ENCODE results near the gene PPP1CC. TPM values are rescaled to one million over a fixed set of nuclear protein-coding genes. Genes with fewer than 3 reads are reported as not detected.

Gene PPP1CC
- total RNA-seq, 2 experiments from 2014 or later: 230 to 236 TPM

DNA sequence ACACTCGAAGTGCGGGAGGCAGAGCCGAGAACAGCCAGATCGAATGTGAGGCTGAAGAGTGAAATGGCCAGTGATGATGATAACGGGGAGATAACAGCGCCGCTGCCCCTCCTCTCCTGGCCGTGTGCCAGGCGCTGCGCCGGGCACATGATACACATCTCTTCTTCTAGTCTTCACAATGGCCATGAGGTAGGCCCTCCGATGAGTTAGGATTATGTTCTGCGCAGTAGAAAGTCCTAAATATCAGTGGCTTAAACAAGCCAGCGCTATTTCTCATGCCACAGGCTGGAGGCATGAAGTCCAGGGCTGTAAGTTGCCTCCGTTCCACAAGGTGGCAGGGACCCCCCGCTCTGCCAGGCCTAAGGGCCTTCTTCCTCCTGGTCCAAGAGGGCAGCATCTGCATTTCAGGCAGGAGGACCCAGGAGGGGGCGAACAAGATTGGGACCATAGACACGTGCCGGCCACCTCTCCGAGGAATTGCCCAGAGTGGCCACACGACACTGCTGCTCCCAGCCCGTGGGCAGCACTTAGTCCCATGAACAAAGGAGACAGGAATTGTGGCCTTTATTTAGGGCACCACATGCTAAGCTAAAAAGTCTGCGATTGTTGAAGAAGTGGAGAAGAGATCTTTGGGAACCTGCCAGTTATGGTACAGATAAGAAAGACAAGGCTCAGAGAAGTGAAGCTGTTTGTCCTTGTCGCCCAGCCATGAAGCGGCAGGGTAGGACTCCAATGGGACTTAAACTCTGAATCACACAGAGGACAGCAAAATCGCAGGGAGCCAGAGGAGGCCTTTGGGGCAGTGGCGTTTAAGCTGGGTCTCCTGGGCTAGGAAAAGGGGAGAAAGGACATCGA lies 42.9 kb downstream of the PPP1CC start:
- POLR2A ChIA-PET: no interaction called here
- CTCF ChIA-PET: interaction anchor here (0.6 kb wide), 1 partner anchor 93 kb away, joined by 4 read pairs; no protein-coding TSS in a partner anchor

DNA sequence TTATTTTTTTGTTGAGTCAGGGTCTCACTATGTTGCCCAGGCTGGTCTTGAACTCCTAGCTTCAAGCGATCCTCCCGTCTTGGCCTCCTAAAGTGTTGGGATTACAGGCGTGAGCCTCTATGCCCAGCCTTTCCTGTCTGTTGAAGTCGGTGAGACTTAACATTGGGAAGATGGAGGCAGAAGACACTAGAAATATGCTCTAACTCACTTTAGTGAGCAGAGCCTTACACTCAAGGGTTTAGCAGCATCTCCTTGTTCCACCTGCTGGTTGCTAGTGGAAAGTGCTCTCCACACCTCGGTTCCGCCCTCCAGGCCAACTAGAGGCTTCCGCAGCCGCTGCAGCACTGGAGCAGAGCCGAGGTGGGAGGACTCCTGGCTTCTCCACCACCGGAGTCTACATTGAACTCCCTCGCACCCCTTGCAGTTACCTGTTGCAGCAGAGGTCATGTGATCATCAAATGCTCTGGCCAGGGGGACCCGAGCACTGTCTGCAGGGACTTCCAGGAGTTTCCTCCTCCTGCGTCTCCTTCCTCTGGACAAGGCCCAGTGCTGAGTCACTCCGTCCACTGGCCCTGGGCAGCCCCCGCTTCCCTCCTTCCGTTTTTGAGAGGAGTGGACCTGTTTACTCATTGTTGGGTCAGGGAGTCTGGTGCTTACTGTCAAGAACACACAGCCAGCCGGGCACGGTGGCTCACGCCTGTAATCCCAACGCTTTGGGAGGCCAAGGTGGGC lies 44.4 kb downstream of the PPP1CC start:
- ChIA-PET POLR2A (no interaction called here), CTCF (interaction anchor here (0.5 to 1.6 kb wide), 4 partner anchors 77 to 95 kb away, joined by 3 to 4 read pairs (median 4); no protein-coding TSS in a partner anchor)

DNA sequence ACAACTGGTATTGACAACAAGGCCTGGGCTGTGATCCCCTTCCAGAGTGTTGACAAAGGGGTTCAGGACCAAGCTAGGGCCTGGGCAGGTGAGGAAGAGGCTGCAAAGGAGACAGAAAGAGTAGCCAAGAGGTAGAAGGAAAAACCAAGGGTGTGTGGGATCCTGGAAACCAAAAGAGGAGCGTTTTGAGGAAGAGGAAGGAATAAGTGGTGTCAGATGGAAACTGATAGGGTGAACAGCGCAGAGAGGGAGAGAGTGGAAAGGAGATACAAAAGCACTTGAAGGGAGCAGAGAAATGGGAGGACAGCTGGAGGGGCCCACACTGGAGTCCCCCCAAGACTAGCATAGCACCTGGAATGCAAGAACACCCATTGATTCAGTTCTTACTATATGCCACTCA lies 45.5 kb downstream of the PPP1CC start:
- CTCF ChIA-PET: interaction anchor here (0.6 to 1.6 kb wide), 3 partner anchors 76 to 223 kb away, joined by 3 to 4 read pairs (median 4); no protein-coding TSS in a partner anchor
- POLR2A ChIA-PET: interaction anchor here (0.6 to 0.7 kb wide), 2 partner anchors 88 to 92 kb away, joined by 6 to 8 read pairs; no protein-coding TSS in a partner anchor

DNA sequence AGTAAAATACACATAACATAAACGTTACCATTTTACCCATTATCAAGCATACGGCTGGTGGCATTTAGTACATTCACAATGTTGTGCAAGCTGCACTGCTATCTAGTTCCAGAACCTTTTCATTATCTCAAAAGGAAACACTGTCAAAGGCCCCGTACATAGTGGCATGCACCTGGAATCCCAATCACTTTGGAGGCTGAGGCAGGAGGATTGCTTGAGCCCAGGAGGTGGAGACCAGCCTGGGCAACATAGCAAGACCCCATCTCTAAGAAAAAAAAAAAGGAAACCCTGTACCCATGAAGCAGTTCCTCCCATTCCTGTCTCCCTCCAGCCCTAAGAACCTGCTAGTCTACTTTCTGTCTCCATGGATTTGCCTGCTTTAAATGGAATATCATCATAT lies 46.4 kb downstream of the PPP1CC start:
- ChIA-PET POLR2A (no interaction called here), CTCF (no interaction called here)

DNA sequence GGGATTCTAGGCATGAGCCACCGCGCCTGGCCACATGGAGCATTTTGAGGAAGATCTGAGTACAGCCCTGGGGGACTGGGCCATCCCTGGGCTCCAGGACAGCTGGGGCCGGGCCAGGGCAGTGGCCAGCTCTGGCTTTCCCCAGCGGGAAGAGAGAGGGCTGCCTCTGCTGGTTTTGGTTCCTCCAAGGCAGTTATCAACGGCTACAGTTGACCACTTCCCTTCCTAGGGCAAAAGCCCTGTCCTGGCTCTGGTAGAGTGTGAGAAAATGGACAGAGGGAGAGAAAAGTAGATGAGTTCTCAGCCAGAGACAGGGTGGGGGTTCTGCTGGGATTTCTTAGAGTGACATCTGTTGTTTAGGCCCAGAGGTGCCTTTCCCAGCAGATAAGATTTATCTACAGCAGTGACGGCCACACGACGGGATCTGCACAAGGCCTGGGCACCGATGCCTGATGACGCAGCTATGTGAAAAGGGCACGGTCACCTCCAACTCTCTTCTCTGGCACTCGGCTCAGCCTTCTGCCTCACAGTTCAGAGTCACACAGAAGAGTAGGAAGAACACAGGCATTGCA lies 48.3 kb downstream of the PPP1CC start:
- CTCF ChIA-PET: no interaction called here

DNA sequence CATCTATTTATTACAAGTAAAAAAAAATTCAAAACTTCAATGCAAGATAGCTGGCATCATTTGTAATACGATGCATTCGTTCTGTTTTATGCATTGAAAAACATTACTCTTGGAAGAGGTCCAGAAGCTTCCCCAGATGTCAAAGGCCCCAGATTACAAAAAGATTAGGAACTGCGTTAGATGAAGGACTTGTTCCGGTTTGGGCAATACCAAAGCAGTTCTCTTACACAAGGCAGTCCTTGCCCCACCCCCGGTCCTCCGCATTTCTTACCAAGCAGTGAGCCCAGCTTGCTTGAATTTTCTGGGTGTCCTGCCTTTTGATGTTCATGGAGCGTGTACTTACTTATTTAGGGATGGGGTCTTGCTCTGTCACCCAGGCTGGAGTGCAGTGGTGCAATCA lies 49.0 kb downstream of the PPP1CC start:
- CTCF ChIA-PET: interaction anchor here (0.6 to 0.7 kb wide), 2 partner anchors 73 to 128 kb away, joined by 3 read pairs; no protein-coding TSS in a partner anchor
- POLR2A ChIA-PET: no interaction called here

More for the DNA sequence above, 48.3 kb downstream of the PPP1CC start:
- POLR2A ChIA-PET: no interaction called here

DNA sequence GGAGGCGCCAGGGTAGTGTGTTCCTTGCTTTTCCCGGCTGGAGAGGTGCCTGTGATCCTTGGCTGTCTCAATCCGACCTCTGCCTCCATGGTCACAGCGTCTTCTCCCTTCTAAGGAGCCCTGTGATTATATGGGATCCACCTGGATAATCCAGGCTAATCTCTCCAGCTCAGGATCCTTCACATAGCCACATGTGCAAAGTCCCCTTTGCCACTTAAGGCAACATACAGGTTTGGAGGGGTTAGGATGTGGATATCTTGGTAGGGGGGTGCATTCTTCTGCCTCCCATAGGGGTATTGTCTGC lies 52.6 kb downstream of the PPP1CC start:
- CTCF ChIA-PET: interaction anchor here (1.0 to 1.3 kb wide), 2 partner anchors 71 kb away, joined by 3 read pairs; no protein-coding TSS in a partner anchor
- POLR2A ChIA-PET: interaction anchor here (0.9 kb wide), 1 partner anchor 13 kb away, joined by 3 read pairs; no protein-coding TSS in a partner anchor

DNA sequence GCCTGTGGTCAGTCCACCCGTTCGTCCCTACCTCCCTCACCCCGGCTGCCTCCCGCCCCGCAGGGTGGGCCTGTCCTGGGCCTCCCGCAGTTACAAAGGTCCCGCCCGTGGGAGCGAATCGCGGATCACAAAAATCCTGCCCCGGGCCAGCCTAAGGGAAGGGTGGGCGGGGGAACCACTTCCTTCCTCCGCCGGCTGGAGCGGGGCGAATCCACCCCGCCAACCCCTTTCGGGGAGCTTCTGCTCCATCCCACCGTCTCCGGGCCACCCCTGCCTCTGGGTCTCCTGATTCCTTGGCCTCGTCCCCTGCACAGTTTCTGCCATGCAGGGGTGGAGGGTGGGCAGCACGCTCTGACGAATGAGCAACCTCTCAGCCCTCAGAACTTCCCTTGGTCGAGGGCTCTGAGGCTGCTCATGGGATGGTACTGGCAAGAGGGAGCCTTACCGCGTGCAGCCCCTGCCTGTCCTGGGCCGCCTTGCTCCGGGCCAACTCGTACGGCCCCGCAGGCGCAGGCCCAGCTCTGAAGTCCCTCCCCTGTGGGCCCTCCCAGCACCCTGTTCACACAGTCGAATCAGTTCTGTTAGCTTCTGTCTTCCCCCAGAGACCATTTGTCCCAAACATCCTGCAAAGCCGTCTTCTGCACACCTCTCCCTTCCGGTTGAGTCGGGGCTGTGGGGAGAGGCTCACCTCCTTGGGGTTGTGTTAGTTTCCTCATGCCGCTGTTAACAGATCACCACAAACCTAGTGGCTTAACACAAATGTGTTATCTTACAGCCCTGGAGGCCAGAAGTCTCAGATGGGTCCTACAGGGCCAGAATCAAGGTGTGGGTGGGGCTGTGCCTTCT lies 53.2 kb downstream of the PPP1CC start:
- CTCF ChIA-PET: interaction anchor here (1.3 kb wide), 1 partner anchor 71 kb away, joined by 3 read pairs; no protein-coding TSS in a partner anchor
- POLR2A ChIA-PET: interaction anchor here (0.9 kb wide), 1 partner anchor 12 kb away, joined by 3 read pairs; no protein-coding TSS in a partner anchor

DNA sequence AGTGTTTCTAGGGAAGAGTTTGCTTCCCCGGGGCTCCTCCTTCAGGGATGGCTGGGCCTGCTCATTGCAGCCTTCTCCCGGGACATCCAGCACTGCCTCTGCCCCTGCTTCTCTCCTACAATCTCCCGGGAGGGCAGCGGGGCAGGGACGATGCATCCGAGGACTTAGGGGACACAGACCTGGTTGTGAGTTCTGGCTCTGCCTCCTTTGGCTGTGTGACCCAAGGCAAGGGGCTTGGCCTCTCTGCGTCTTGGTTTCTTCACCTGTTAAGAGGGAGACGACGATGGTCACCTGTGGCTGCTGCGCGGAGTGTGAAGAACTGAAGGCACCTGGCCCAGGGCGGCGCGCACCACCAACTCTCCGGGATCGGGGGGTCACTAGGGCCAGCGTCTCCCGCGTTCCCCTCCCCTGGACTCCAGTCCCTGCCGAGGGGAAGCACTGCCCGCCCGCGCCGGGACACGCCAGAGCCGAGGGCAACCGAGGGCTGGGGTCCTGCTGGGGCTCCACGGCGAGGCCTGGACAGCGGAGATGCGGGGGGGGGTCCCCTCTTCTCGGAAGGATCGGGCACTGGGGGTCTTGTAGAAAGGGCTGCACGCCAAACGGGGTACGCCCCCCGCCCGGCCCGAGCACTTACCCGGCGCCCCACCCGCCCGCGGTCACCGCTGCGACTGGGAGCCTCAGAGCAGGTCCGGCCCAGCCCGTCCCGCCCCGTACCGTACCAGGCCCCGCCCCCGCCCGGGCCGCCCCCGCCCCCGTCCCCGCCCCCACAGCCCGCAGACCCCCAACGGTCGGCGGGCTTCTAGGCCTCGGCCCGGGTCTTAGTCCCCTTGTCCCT lies 54.0 kb downstream of the PPP1CC start, which contains the start of gene HVCN1:
TSS of gene HVCN1 (minus strand) at position 670 of the 835 bp plus-strand sequence. CDS start 5,870 bp downstream, outside the sequence.
- ChIA-PET CTCF (no interaction called here), POLR2A (no interaction called here)

DNA sequence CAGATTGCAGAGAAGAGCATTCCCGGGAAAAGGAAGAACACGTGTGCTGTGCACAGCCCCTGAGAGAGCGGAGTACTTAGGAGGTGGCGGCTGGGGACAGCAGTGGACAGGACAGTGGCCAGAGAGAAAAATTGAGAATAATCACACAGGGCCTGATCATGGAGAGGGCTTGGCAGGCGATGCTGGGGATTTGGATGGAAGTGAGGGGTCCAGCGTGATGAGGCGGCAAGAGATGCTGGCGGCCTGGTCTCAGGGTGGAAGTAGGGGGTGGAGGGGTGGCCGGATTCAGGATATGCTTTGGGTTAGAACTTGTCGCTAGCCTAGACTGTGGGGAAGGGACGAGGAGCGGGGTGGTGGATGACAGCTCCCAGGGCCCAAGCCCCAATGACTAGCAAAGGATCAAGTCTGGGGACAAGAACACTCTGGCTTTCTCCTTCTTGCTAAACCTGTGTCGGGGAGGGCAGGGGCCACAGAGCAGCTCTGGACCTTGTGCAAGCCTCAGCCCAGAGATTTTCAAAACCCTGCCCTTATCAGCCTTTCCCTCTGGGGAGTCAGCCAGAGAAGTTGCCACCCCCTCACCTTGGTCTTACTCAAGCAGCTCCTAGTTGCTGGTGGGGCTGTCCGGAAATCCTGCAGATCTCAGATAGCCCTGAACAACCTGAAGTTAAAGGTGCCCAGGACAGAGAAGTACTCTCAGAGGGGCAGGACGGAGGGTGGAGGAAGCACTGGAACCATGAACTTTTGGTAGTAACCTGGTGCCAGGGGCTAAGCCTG lies 55.1 kb downstream of the PPP1CC start:
- ChIA-PET POLR2A (no interaction called here), CTCF (interaction anchor here (0.6 kb wide), 1 partner anchor 525 kb away, joined by 5 read pairs; no protein-coding TSS in a partner anchor)

DNA sequence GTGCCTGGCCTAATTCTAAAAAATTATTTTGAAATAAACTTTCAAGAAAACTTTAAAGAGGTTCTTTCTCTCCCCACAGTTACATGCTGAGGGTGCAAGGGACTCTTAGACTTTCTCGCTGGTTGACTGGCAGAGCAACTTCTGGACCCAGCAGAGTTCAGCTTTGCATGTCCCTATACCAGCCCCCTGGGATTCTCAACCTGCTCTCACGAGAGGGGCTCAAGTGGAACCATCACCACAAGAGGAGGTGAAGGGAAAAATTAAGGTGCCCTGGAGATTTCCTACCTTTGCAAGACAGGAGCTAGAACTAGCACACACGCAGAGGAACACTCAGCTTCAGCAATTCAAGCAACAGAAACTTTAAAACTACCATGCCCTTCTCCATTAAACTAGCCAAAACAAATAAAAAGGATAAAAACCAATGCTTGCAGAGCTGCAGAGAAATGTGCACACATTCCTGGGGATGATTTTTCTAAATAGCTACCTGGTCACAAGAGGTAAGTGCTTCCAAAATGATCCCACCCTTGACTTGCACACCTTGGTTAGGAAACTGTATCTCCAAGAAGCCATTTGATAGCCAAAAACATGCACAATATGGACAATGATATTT lies 56.3 kb downstream of the PPP1CC start:
- ChIA-PET POLR2A (no interaction called here), CTCF (no interaction called here)

DNA sequence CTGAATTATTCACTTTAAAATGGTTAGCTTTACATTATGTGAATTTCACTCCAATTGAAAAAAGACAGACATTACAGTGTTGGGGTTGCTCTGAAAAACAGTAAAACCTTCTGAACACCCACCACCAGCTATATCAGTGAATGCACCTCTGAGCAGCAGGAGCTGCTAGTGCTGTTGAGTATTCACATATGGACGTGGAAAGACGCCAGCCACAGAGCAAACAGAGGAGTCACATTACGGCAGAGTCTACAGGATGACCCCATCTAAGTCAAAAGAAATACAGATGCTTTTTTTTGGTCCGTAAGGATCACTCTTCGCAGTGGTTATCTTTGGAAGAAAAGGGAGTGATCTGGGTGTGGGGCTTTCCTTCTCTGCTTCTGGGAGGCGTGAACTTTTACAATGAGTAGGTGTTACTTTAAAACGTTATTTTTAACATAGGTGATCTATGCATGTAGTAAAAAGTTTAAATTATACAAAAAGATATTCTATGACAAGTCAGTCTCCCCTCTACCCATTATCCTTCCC lies 58.3 kb downstream of the PPP1CC start:
- POLR2A ChIA-PET: no interaction called here
- CTCF ChIA-PET: no interaction called here

DNA sequence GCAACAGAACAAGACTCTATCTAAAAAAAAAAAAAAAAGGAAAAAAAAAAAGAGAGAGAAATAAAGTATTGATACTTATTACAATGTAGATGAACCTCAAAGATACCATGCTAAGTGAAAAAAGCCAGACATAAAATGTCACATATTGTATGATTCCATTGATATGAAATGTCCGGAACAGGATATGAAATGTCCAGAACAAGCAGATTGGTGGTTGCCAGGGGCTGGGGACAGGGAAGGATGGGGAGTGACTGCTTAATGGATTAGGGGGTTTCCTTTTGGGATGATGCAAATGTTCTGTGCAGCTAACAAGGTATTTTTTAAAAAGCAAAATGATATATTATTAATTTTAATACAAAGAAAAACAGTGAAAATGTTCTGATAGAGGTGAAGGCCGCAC lies 58.8 kb downstream of the PPP1CC start:
- ChIA-PET POLR2A (no interaction called here), CTCF (interaction anchor here (0.7 kb wide), 1 partner anchor 616 kb away, joined by 3 read pairs; no protein-coding TSS in a partner anchor)

DNA sequence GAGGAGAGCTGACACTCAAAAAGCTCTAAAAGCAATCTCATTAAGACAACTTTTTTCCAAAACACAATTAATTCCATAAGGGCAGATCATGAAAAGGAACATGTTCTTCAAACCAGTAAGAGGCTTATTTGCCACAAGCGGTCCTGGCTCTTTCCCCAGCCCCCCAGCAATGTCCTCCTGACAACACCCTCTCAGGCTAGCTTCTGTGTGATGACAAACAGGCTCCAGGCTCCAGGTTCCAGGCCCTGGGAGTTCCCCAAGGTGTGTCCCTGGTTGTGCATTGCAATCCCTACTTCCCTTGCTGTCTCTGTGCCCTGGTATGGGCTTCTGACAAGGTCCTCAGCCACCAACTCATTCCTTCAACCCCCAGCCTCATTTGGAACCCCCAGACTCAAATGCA lies 62.7 kb downstream of the PPP1CC start:
- ChIA-PET POLR2A (no interaction called here), CTCF (no interaction called here)

DNA sequence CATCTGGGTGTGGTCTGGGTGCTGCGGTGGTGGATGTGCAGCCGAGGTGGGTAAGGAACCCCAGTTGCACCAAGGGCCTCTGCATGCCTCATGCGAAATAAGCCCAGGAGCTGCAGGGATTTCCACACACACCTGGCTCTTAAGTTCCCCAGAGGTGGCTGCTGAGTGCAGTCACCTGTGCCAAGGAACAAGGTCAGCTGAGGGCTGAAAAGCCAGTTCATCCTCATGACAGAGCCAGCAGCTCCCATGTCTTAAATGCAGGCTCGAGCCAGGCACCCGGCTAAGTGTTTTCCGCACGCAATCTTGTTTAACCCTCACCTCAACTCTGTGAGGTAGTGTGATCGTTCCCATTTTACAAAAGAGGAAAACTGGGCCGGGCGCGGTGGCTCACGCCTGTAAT lies 63.5 kb downstream of the PPP1CC start:
- POLR2A ChIA-PET: no interaction called here
- CTCF ChIA-PET: interaction anchor here (0.7 kb wide), 1 partner anchor 213 kb away, joined by 4 read pairs; no protein-coding TSS in a partner anchor

DNA sequence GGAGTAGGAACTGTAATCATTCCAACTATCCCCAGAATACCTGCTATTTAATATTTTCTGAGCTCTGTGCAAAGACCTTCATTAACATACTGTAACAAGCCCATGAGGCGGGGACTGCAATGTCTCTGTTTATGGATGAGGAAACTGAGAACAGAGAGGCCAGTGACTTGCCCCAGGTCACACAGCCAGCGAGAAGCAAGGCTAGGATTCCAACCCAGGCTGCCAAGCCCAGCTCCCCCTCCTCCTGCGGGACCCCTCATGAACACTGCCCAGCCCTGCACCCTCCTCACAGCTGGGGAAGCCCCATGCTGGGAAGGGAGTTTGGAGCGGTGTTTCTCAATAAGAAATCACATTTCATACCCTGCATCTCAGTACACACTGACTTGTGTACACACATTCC lies 64.7 kb downstream of the PPP1CC start:
- POLR2A ChIA-PET: no interaction called here
- CTCF ChIA-PET: interaction anchor here (0.7 to 1.2 kb wide), 2 partner anchors 18 to 149 kb away, joined by 3 to 4 read pairs; no protein-coding TSS in a partner anchor
